Smooth muscle cell (in vitro differentiated cells): Measurements from ENCODE around the gene NEAT1. TPM values are rescaled to one million over a fixed set of nuclear protein-coding genes. Genes with fewer than 3 reads are reported as not detected.

Source experiments
- DNase-seq: peaks from one replicate; lab custom pipeline; 2025; ENCODE audit not compliant: unreplicated experiment; lab: John Stamatoyannopoulos, UW
- H2AFZ ChIP-seq: fragments of 200-600 bp; sonication (generic); 2 replicates; pipeline ENCODE4 v1.6.0; 2016; ENCODE audit warnings: antibody characterized with exemption, low read depth, mild to moderate bottlenecking
- H3F3A ChIP-seq: fragments of 200-600 bp; sonication (generic); 2 replicates; pipeline ENCODE4 v1.6.0; 2017; ENCODE audit warnings: antibody characterized with exemption, low read depth
- H3K27ac ChIP-seq: fragments of 200-600 bp; sonication (generic); 2 replicates; pipeline ENCODE4 v1.5.1; 2016; ENCODE audit warnings: low read depth, mild to moderate bottlenecking
- H3K27me3 ChIP-seq: fragments of 200-600 bp; sonication (generic); 2 replicates; pipeline ENCODE4 v1.6.1; 2016; ENCODE audit warnings: low read depth, mild to moderate bottlenecking
- H3K36me3 ChIP-seq: fragments of 200-600 bp; sonication (generic); 2 replicates; pipeline ENCODE4 v1.5.1; 2016; ENCODE audit warnings: low read depth
- H3K4me1 ChIP-seq: fragments of 200-600 bp; sonication (generic); 2 replicates; pipeline ENCODE4 v1.5.1; 2016; ENCODE audit warnings: low read depth
- H3K4me2 ChIP-seq: fragments of 200-600 bp; sonication (generic); 2 replicates; pipeline ENCODE4 v1.6.0; 2016; ENCODE audit warnings: mild to moderate bottlenecking
- H3K4me3 ChIP-seq: fragments of 200-600 bp; sonication (generic); 2 replicates; pipeline ENCODE4 v1.5.1; 2016; ENCODE audit warnings: mild to moderate bottlenecking
- H3K79me2 ChIP-seq: fragments of 200-600 bp; sonication (generic); 2 replicates; pipeline ENCODE4 v1.6.0; 2016; ENCODE audit warnings: low read depth, mild to moderate bottlenecking
- H3K9ac ChIP-seq: fragments of 200-600 bp; sonication (generic); 2 replicates; pipeline ENCODE4 v1.6.0; 2016; ENCODE audit warnings: low read depth
- H3K9me3 ChIP-seq: fragments of 200-600 bp; sonication (generic); replicated peaks from 2 replicates; pipeline ENCODE4 v1.5.1; 2016; ENCODE audit warnings: low read depth
- H4K20me1 ChIP-seq: fragments of 200-600 bp; sonication (generic); 2 replicates; pipeline ENCODE4 v1.6.0; 2016; ENCODE audit warnings: low read depth
- WGBS: methylation state at CpG from one replicate; pipeline ENCODE4 v1.1.7; 2016; ENCODE audit warnings: low lambda C conversion rate; 5-methylcytosine and 5-hydroxymethylcytosine counted together
- polyA plus RNA-seq: library from polyadenylated mRNA; unstranded; fragments of >200 nt; fragmentation: Nextera tagmentation; extraction: Ambion mirVana; gene quantifications from 2 replicates; pipeline ENCODE4 v1.2.1, GENCODE V29; 2016
- total RNA-seq: library from RNA; depleted of rRNA; stranded (reverse); fragments of >200 nt; gene quantifications from 2 replicates; pipeline ENCODE4 v1.2.3, GENCODE V29; 2014
- TF ChIP-seq, protein P1 (sequence below): fragments of 200-600 bp; sonication (generic); IDR thresholded peaks from 2 replicates; pipeline ENCODE4 v1.5.1; 2017; ENCODE audit warnings: borderline replicate concordance, mild to moderate bottlenecking, antibody characterized with exemption; ENCODE audit not compliant: insufficient read depth, poor library complexity, severe bottlenecking

The NEAT1 gene
- total and polyA plus RNA-seq, 2 experiments from 2014 or later = 14.9 to 155 TPM

DNA sequence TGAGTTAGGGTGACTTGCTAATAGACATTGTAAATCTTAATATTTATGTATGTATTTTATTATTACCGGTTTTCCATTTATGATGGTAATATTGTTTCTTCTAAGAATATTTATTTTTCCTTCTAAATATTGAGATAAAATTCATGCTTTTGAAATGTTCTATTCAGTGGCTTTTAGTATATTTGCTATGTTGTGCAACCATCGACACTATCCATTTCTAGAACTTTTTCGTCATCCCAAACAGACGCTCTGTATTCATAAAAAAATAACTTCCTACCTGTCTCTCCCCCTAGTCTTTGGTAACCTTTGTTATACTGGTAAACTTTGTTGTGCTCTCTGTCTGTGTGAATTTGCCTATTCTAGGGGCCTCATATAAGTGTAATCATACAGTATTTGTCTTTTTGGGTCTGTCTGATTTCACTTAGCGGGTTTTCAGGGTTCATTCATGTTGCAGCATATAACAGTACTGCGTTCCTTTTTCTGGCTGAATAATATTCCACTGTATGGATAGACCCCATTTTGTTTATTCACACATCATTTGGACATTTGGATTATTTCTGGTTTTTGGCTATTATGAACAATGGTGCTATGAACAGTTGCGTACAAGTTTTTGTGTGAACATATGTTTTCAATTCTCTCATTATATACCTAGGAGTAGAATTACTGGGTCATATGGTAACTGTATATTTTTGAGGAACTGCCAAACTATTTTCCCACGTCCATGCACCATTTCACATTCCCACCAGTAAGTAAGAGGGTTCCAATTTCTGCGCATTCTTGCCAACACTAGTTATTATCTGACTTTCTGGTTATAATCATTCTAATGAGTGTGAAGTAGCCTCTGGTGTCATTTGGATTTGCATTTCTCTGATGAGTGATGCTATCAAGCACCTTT lies 15.9 kb downstream of the NEAT1 start:
- no peak for DNase-seq
- Histone ChIP-seq H3K36me3 (no peaks in the 10 kb centered on the region), H3K4me3 (no peak overlapping the region), H3K27ac (peak overlapping the region; percentile 56), H3K27me3 (no peaks in the 10 kb centered on the region), H3K4me1 (no peaks in the 10 kb centered on the region), H3K79me2 (peaks cover 98% of the 10 kb centered on the region), H4K20me1 (peaks cover 99% of the 10 kb centered on the region), H2AFZ (no peak overlapping the region), H3K4me2 (no peak overlapping the region), H3K9ac (no peak overlapping the region), H3F3A (peaks cover 89% of the 10 kb centered on the region), H3K9me3 (no peaks in the 10 kb centered on the region)
- TF ChIP-seq, protein P1, sequence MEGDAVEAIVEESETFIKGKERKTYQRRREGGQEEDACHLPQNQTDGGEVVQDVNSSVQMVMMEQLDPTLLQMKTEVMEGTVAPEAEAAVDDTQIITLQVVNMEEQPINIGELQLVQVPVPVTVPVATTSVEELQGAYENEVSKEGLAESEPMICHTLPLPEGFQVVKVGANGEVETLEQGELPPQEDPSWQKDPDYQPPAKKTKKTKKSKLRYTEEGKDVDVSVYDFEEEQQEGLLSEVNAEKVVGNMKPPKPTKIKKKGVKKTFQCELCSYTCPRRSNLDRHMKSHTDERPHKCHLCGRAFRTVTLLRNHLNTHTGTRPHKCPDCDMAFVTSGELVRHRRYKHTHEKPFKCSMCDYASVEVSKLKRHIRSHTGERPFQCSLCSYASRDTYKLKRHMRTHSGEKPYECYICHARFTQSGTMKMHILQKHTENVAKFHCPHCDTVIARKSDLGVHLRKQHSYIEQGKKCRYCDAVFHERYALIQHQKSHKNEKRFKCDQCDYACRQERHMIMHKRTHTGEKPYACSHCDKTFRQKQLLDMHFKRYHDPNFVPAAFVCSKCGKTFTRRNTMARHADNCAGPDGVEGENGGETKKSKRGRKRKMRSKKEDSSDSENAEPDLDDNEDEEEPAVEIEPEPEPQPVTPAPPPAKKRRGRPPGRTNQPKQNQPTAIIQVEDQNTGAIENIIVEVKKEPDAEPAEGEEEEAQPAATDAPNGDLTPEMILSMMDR = no peak
- WGBS = 95% methylated on average over 9 of the region's 9 CpGs

DNA sequence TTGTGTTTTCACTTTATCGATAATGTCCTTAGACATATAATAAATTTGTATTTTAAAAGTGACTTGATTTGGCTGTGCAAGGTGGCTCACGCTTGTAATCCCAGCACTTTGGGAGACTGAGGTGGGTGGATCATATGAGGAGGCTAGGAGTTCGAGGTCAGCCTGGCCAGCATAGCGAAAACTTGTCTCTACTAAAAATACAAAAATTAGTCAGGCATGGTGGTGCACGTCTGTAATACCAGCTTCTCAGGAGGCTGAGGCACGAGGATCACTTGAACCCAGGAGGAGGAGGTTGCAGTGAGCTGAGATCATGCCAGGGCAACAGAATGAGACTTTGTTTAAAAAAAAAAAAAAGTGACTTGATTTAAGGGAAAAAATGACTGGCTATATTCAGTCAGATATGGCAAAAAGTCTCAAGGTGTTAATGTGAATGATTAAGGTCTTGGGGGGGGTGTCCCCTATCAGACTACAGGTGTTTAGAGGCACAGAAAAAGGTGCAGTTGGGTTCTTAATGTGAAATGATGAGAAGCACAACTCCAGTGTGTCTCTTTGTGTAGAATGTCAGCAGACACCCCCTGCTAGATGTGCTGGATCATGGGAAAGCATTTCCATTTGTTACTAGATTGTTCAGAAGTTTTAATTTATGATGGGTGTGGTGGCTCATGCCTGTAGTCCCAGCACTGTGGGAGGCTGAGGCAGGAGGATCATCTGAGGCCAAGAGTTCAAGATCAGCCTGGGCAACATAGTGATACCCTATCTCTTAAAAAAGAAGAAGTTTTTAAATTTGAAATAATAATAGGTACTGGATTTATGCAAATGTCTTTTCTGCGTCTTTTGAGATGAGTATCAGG lies 17.0 kb downstream of the NEAT1 start:
- Histone ChIP-seq H3K4me1 (no peaks in the 10 kb centered on the region), H3K27ac (peak overlapping the region; percentile 56), H3K27me3 (no peaks in the 10 kb centered on the region), H3K4me2 (no peak overlapping the region), H3F3A (peaks cover 91% of the 10 kb centered on the region), H3K9ac (no peak overlapping the region), H3K79me2 (peaks cover 91% of the 10 kb centered on the region), H4K20me1 (peaks cover 99% of the 10 kb centered on the region), H3K9me3 (no peaks in the 10 kb centered on the region), H2AFZ (no peak overlapping the region), H3K36me3 (no peaks in the 10 kb centered on the region), H3K4me3 (no peak overlapping the region)
- DNase-seq = no peak
- WGBS = 94% methylated on average over 7 of the region's 7 CpGs
- TF ChIP-seq, protein P1 = no peak

DNA sequence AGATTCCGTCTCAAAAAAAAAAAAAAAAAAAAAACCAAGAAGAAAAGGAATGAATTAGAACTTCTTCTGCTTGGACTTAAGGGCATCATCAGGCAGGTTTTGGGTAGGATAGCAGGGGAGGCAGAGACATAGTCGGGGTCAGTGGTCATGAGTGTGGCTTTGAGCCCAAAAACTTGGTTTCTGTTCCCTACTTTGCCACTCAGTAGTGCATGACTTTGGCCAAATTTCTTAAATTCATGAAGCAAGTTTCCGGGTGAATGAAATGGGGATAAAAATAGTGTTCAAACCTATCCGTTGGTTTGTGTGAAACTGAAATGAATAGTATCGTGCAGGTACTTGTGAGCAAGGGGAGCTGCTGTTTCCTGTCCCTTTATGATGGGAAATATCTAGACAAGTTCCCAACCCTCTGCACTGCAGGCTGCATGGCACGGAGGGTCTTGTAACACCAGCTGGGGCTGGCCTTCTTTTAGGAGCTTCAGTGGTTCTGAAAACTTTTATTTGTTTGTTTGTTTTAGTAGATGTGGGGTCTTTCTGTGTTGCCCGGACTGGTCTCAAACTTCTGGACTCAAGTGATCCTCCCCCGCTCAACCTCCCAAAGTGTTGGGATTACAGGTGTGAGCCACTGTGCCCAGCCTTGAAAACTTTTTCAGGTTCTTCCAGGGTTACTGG lies 18.4 kb downstream of the NEAT1 start:
- no peak overlapping the region for H3K4me2 ChIP-seq
- peaks cover 77% of the 10 kb centered on the region for H3K79me2 ChIP-seq
- no peaks in the 10 kb centered on the region for H3K4me1 ChIP-seq
- TF ChIP-seq, protein P1 = no peak
- H3F3A ChIP-seq = peaks cover 86% of the 10 kb centered on the region
- H2AFZ ChIP-seq = no peak overlapping the region
- H3K27me3 ChIP-seq = no peaks in the 10 kb centered on the region
- H3K9ac ChIP-seq = no peak overlapping the region
- no peaks in the 10 kb centered on the region for H3K36me3 ChIP-seq
- H4K20me1 ChIP-seq = peaks cover 99% of the 10 kb centered on the region
- 87% methylated on average over 8 of the region's 8 CpGs for WGBS
- no peak for DNase-seq
- no peak overlapping the region for H3K4me3 ChIP-seq
- peak overlapping the region; percentile 56 for H3K27ac ChIP-seq
- no peaks in the 10 kb centered on the region for H3K9me3 ChIP-seq
